Panc1 (cell line): ENCODE data around the gene INF2. TPM values are rescaled to one million over a fixed set of nuclear protein-coding genes. Genes with fewer than 3 reads are reported as not detected.

Experiments
- ATAC-seq: fragments of 200-7000 bp; cut with Tn5 transposase; 2 replicates; pipeline ENCODE4 v1.9.1; 2020; ENCODE audit warnings: mild to moderate bottlenecking, moderate library complexity
- BruUV-seq: library from RNA; stranded (reverse); fragments of 400-500 nt; replicated peaks from 2 replicates; lab custom pipeline; 2021; lab: Mats Ljungman, UMichigan
- CTCF ChIA-PET: fragments of 300-600 bp; sonication (Branson Sonifier 250); formaldehyde crosslinking; loops from one replicate; lab custom pipeline; 2022; ENCODE audit warnings: antibody characterized with exemption; lab: Charles Lee
- POLR2A ChIA-PET: fragments of 300-600 bp; sonication (Branson Sonifier 250); formaldehyde crosslinking; loops from one replicate; lab custom pipeline; 2022; ENCODE audit warnings: antibody characterized with exemption; lab: Charles Lee
- DNase-seq: peaks from one replicate; pipeline ENCODE4 v3.0.0-alpha.2; 2010; ENCODE audit warnings: low read depth, low spot score
- H3K27ac ChIP-seq: 2 replicates; pipeline ENCODE4 v1.5.1; 2011; ENCODE audit warnings: mild to moderate bottlenecking, low read length, inconsistent platforms
- H3K27me3 ChIP-seq: fragments of 200-500 bp; sonication (Bioruptor generic); 2 replicates; pipeline ENCODE4 v1.6.0; 2014; ENCODE audit warnings: low read length, inconsistent platforms; ENCODE audit not compliant: control insufficient read depth, insufficient read depth
- H3K36me3 ChIP-seq: fragments of 200-500 bp; sonication (Bioruptor generic); 2 replicates; pipeline ENCODE4 v1.5.1; 2014; ENCODE audit warnings: inconsistent platforms, mild to moderate bottlenecking, low read length, moderate library complexity; ENCODE audit not compliant: control insufficient read depth, insufficient read depth
- H3K4me1 ChIP-seq: 2 replicates; pipeline ENCODE4 v1.5.1; 2011; ENCODE audit warnings: inconsistent platforms, mild to moderate bottlenecking, low read length, moderate library complexity; ENCODE audit not compliant: control insufficient read depth, insufficient read depth
- H3K4me3 ChIP-seq, 2 experiments: 2 replicates each; pipeline ENCODE4 v1.5.1; 2011 to 2012; ENCODE audit warnings: low read depth in 2 of 2, low read length in 2 of 2, mild to moderate bottlenecking in 2 of 2, inconsistent platforms in 1 of 2, moderate library complexity in 1 of 2
- H3K9me3 ChIP-seq: fragments of 200-500 bp; sonication (Bioruptor generic); 2 replicates; pipeline ENCODE4 v1.5.1; 2014; ENCODE audit warnings: low read depth, mild to moderate bottlenecking, inconsistent platforms, low read length, moderate library complexity; ENCODE audit not compliant: control insufficient read depth, insufficient read depth
- POLR2AphosphoS5 ChIP-seq: IDR thresholded peaks from 2 replicates; pipeline ENCODE4 v1.6.1; 2012; ENCODE audit warnings: mild to moderate bottlenecking, low read depth, low read length, moderate library complexity
- REST ChIP-seq, 2 experiments: IDR thresholded peaks; 2 replicates each; pipeline ENCODE4 v1.6.1; 2011 to 2012; ENCODE audit warnings: low read depth in 2 of 2, control low read depth in 1 of 2, low read length in 1 of 2, mild to moderate bottlenecking in 1 of 2, moderate library complexity in 1 of 2; ENCODE audit not compliant: insufficient read depth in 1 of 2
- SIN3A ChIP-seq: IDR thresholded peaks from 2 replicates; pipeline ENCODE4 v1.6.1; 2012; ENCODE audit warnings: low read depth, mild to moderate bottlenecking, low read length, moderate library complexity, borderline replicate concordance; ENCODE audit not compliant: insufficient read depth
- TCF7L2 ChIP-seq: IDR thresholded peaks from 2 replicates; pipeline ENCODE4 v1.6.1; 2011; ENCODE audit warnings: mild to moderate bottlenecking, low read depth, low read length, inconsistent platforms
- in situ Hi-C: cut with HindIII; loops from 2 replicates; pipeline ENCODE4 v1.10.0; 2016; ENCODE audit warnings: low sequenced_read_pairs, low pct_unique_long_range_greater_than_20kb
- intact Hi-C: fragments of 100-400 bp; cut with micrococcal nuclease; formaldehyde crosslinking; loops from one replicate; pipeline ENCODE4 v1.10.0; 2022; ENCODE audit not compliant: unreplicated experiment
- total RNA-seq: library from RNA; stranded (reverse); gene quantifications from one replicate; pipeline ENCODE4 v1.2.1, GENCODE V29; 2021; ENCODE audit not compliant: unreplicated experiment
- TF ChIP-seq, protein P1 (sequence below): fragments of 450-650 bp; IDR thresholded peaks from 2 replicates; pipeline ENCODE4 v1.5.1; 2017; ENCODE audit warnings: mild to moderate bottlenecking

The INF2 gene
- total RNA-seq, 1 experiment from 2014 or later = 195 TPM

GRCh38 chr14:104644091-104644635 is 45.3 kb upstream of the INF2 start:
- CTCF ChIA-PET = no interaction called here
- Histone ChIP-seq H3K36me3 (no peaks in the 10 kb centered on the region), H3K27me3 (no peaks in the 10 kb centered on the region), H3K4me3 (no peak overlapping the region), H3K4me1 (no peaks in the 10 kb centered on the region), H3K9me3 (no peaks in the 10 kb centered on the region; the same call in 1 of the 2 replicates), H3K27ac (no peak overlapping the region)
- DNase-seq (no peak), ATAC-seq (no peak)
- intact Hi-C loops (no loop called here), in situ Hi-C loops (no loop called here)
- TF ChIP-seq, protein P1, sequence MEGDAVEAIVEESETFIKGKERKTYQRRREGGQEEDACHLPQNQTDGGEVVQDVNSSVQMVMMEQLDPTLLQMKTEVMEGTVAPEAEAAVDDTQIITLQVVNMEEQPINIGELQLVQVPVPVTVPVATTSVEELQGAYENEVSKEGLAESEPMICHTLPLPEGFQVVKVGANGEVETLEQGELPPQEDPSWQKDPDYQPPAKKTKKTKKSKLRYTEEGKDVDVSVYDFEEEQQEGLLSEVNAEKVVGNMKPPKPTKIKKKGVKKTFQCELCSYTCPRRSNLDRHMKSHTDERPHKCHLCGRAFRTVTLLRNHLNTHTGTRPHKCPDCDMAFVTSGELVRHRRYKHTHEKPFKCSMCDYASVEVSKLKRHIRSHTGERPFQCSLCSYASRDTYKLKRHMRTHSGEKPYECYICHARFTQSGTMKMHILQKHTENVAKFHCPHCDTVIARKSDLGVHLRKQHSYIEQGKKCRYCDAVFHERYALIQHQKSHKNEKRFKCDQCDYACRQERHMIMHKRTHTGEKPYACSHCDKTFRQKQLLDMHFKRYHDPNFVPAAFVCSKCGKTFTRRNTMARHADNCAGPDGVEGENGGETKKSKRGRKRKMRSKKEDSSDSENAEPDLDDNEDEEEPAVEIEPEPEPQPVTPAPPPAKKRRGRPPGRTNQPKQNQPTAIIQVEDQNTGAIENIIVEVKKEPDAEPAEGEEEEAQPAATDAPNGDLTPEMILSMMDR = no peak
- TF ChIP-seq SIN3A = no peak
- no peak for TF ChIP-seq TCF7L2
- TF ChIP-seq POLR2AphosphoS5 = no peak
- TF ChIP-seq REST (IDR thresholded peaks at IDR 0.05; ENCODE audit: insufficient read depth in 1 of 2, low read depth in 2 of 2, low read length in 1 of 2) = no peak
- POLR2A ChIA-PET = no interaction called here
- no TSS peak for BruUV-seq

- H3K27me3 ChIP-seq = no peaks in the 10 kb centered on the region
- H3K4me3 ChIP-seq = no peak overlapping the region
- no peak overlapping the region for H3K27ac ChIP-seq
- H3K4me1 ChIP-seq = no peaks in the 10 kb centered on the region
- ChIA-PET CTCF (no interaction called here), POLR2A (no interaction called here)
- no peaks in the 10 kb centered on the region for H3K36me3 ChIP-seq
- DNase-seq (no peak), ATAC-seq (no peak)
- in situ Hi-C loops = no loop called here
- no TSS peak for BruUV-seq
- intact Hi-C loops = no loop called here
- TF ChIP-seq, protein P1 = no peak
- TF ChIP-seq SIN3A = no peak
- no peak for TF ChIP-seq TCF7L2
- TF ChIP-seq REST (IDR thresholded peaks at IDR 0.05; ENCODE audit: insufficient read depth in 1 of 2, low read depth in 2 of 2, low read length in 1 of 2) = no peak
- no peak for TF ChIP-seq POLR2AphosphoS5
- no peaks in the 10 kb centered on the region; the same call in 1 of the 2 replicates for H3K9me3 ChIP-seq
Measured at GRCh38 chr14:104644656-104645378, 44.6 kb upstream of the INF2 start.
